SK-N-SH (cell line): Measurements from ENCODE around the gene BAHCC1. TPM values are rescaled to one million over a fixed set of nuclear protein-coding genes. Genes with fewer than 3 reads are reported as not detected.

Experiments used
- CTCF ChIA-PET: fragments of 300-600, 350-600 bp; formaldehyde crosslinking; extraction: SDS; loops from one replicate; lab custom pipeline; 2021; lab: Yijun Ruan, JAX
- POLR2A ChIA-PET: fragments of 350-600 bp; sonication (Branson Sonifier 250); formaldehyde crosslinking; extraction: SDS; loops from one replicate; lab custom pipeline; 2020; ENCODE audit warnings: antibody characterized with exemption, inconsistent platforms; lab: Yijun Ruan, JAX
- DNase-seq: peaks from one replicate; pipeline ENCODE4 v3.0.0; 2012
- H2AFZ ChIP-seq: fragments of 200-600 bp; sonication (generic); 2 replicates; pipeline ENCODE4 v1.8.1; 2016; ENCODE audit warnings: antibody characterized with exemption, mild to moderate bottlenecking, low read depth
- H3F3A ChIP-seq: fragments of 200-600 bp; sonication (generic); replicated peaks from 2 replicates; pipeline ENCODE3; 2016; ENCODE audit warnings: antibody characterized with exemption, mild to moderate bottlenecking; ENCODE audit not compliant: insufficient read depth
- H3K27ac ChIP-seq, 2 experiments: fragments of 200-500 bp in 1 of 2; fragments of 200-600 bp in 1 of 2; sonication (Bioruptor generic) in 1 of 2; sonication (generic), shearing (Covaris generic) in 1 of 2; 2 replicates each; pipeline versions ENCODE4 v1.5.1 to v1.6.1; 2014 to 2016; ENCODE audit warnings: low read depth in 2 of 2, inconsistent platforms in 1 of 2, low read length in 1 of 2, mild to moderate bottlenecking in 1 of 2, mixed read lengths in 1 of 2
- H3K27me3 ChIP-seq: fragments of 200-600 bp; sonication (generic), shearing (Covaris generic); 2 replicates; pipeline ENCODE4 v1.6.1; 2016; ENCODE audit warnings: mixed run types; ENCODE audit not compliant: insufficient read depth
- H3K36me3 ChIP-seq, 2 experiments: fragments of 200-500 bp in 1 of 2; fragments of 200-600 bp in 1 of 2; sonication (Bioruptor generic) in 1 of 2; sonication (generic) in 1 of 2; replicated peaks in 1 of 2; 2 replicates each; pipeline versions ENCODE3 to v1.5.1; 2014 to 2016; ENCODE audit warnings: low read length in 1 of 2, mild to moderate bottlenecking in 1 of 2; ENCODE audit not compliant: insufficient read depth in 2 of 2, control insufficient read depth in 1 of 2
- H3K4me1 ChIP-seq, 2 experiments: fragments of 200-500 bp in 1 of 2; fragments of 200-600 bp in 1 of 2; sonication (Bioruptor generic) in 1 of 2; sonication (generic), shearing (Covaris generic) in 1 of 2; 2 replicates each; pipeline versions ENCODE4 v1.5.1 to v1.6.1; 2014 to 2016; ENCODE audit warnings: low read depth in 1 of 2, low read length in 1 of 2, mixed run types in 1 of 2; ENCODE audit not compliant: insufficient read depth in 2 of 2, control insufficient read depth in 1 of 2
- H3K4me2 ChIP-seq: fragments of 200-600 bp; sonication (generic), shearing (Covaris generic); 2 replicates; pipeline ENCODE4 v1.6.1; 2017; ENCODE audit warnings: mixed run types
- H3K4me3 ChIP-seq, 2 experiments: fragments of 200-500 bp in 1 of 2; fragments of 200-600 bp in 1 of 2; sonication (Bioruptor generic) in 1 of 2; sonication (generic), shearing (Covaris generic) in 1 of 2; 2 replicates each; pipeline versions ENCODE4 v1.5.1 to v1.8.1; 2014 to 2016; ENCODE audit warnings: low read depth in 2 of 2, inconsistent platforms in 1 of 2, low read length in 1 of 2, mild to moderate bottlenecking in 1 of 2, mixed read lengths in 1 of 2, moderate library complexity in 1 of 2
- H3K79me2 ChIP-seq: fragments of 200-600 bp; sonication (generic); 2 replicates; pipeline ENCODE4 v1.8.1; 2017; ENCODE audit warnings: mild to moderate bottlenecking; ENCODE audit not compliant: insufficient read depth
- H3K9ac ChIP-seq: fragments of 200-600 bp; sonication (generic); 2 replicates; pipeline ENCODE4 v1.6.1; 2017; ENCODE audit warnings: mixed run types
- H3K9me2 ChIP-seq: fragments of 200-600 bp; sonication (generic); 2 replicates; pipeline ENCODE4 v1.6.1; 2017; ENCODE audit warnings: mixed run types
- H3K9me3 ChIP-seq: fragments of 200-600 bp; sonication (generic); 2 replicates; pipeline ENCODE4 v1.6.1; 2017; ENCODE audit warnings: mixed run types, mild to moderate bottlenecking, moderate library complexity
- H4K20me1 ChIP-seq: fragments of 200-600 bp; sonication (generic); 2 replicates; pipeline ENCODE4 v1.6.1; 2017; ENCODE audit warnings: mild to moderate bottlenecking, mixed run types; ENCODE audit not compliant: insufficient read depth
- ELF1 ChIP-seq: IDR thresholded peaks from 2 replicates; pipeline ENCODE4 v1.4.0; 2012
- FOXM1 ChIP-seq: IDR thresholded peaks from 2 replicates; pipeline ENCODE4 v1.4.0; 2012; ENCODE audit warnings: low read depth, mild to moderate bottlenecking
- MXI1 ChIP-seq: IDR thresholded peaks from 2 replicates; pipeline ENCODE4 v1.6.1; 2012; ENCODE audit warnings: mild to moderate bottlenecking, low read depth, low read length, improper control_type of control experiment
- RAD21 ChIP-seq: IDR thresholded peaks from 2 replicates; pipeline ENCODE4 v1.6.1; 2012; ENCODE audit warnings: mild to moderate bottlenecking, low read length
- RXRA ChIP-seq: IDR thresholded peaks from 2 replicates; pipeline ENCODE4 v1.4.0; 2012; ENCODE audit warnings: low read depth, mild to moderate bottlenecking, borderline replicate concordance
- TAF1 ChIP-seq: IDR thresholded peaks from 2 replicates; pipeline ENCODE4 v1.6.1; 2012; ENCODE audit warnings: low read depth, mild to moderate bottlenecking, low read length, moderate library complexity, borderline replicate concordance
- TEAD4 ChIP-seq: IDR thresholded peaks from 2 replicates; pipeline ENCODE4 v1.4.0; 2012; ENCODE audit warnings: mild to moderate bottlenecking, borderline replicate concordance; ENCODE audit not compliant: insufficient read depth
- WGBS: methylation state at CpG from one replicate; pipeline ENCODE4 v1.1.6; 2017; ENCODE audit warnings: low lambda C conversion rate; 5-methylcytosine and 5-hydroxymethylcytosine counted together
- polyA plus RNA-seq, 3 experiments: library from polyadenylated mRNA; depleted of rRNA; stranded (reverse); fragments of >200 nt; gene quantifications; 2 replicates each; pipeline ENCODE4 v1.2.3, GENCODE V29; 2012
- TF ChIP-seq, protein P1 (sequence below): IDR thresholded peaks from 2 replicates; pipeline ENCODE4 v1.4.0; 2012; ENCODE audit warnings: low read depth, borderline replicate concordance
- TF ChIP-seq, protein P2 (sequence below): fragments of 150-350 bp; IDR thresholded peaks from 2 replicates; pipeline ENCODE4 v1.6.1; 2017; ENCODE audit warnings: antibody characterized with exemption, low read length, low read depth, borderline replicate concordance

BAHCC1 gene
- polyA plus RNA-seq, 1 of the 3 experiments (the other 2 are of a cell fraction): 6.4 TPM

DNA sequence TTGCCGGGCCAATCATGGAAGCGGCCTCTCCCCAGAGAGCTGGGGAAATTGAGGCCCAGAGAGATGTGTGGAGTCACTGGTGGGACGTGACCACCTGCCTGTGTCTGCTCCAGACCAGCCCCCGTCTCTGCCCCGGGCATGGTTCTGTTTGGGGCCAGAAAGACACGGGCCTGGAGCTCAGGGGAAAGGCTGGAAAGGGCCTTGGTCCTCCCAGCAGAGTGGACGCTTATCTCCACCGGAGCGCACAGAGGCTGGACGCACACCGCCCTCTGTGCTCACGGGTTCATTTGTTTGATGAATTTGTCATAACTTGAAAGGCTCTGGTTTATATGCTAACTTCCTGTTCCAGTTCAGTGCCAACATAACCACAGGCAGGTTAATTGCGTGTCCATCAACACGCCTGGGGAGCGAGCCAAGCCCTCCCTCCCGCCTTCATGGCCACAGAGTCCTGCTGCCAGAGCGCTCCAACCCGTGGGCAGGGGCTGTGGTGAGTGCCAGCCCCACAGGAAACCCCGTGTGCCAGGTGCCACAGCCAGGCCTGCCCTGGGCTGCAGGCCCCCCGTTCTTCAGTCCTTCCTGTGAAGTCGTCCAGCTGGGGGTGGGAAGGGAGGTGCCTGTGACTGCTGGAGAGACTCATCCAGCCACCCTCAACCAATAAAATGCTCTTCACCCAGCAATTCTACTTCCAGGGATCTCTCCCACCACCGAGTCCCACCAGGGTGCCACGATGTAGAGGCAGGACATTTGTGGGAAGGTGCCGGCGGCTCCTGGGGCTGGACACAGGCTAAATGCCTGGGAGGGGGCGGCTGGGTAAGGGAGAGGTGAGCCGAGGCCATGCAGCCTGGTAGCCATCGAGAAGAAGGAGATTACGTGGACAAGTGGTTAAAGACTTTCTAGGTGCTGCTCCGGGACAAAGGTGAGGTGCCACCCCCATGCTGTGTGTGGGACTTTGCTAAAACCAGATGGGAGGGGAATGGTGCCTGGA is 29.4 kb upstream of the BAHCC1 start:
- no peaks in the 10 kb centered on the region for H3K9me3 ChIP-seq
- no peaks in the 10 kb centered on the region for H4K20me1 ChIP-seq
- H3K9ac ChIP-seq: no peak overlapping the region
- H3K9me2 ChIP-seq: no peaks in the 10 kb centered on the region
- DNase-seq: peak; percentile 63
- no peaks in the 10 kb centered on the region for H3F3A ChIP-seq
- no peak overlapping the region; a peak in 1 of 4 replicates for H3K27ac ChIP-seq
- ChIA-PET CTCF (interaction anchor here (0.7 to 1.6 kb wide), 6 partner anchors 11 to 236 kb away, joined by 3 to 8 read pairs (median 3); no protein-coding TSS in a partner anchor), POLR2A (no interaction called here)
- TF ChIP-seq, protein P1, sequence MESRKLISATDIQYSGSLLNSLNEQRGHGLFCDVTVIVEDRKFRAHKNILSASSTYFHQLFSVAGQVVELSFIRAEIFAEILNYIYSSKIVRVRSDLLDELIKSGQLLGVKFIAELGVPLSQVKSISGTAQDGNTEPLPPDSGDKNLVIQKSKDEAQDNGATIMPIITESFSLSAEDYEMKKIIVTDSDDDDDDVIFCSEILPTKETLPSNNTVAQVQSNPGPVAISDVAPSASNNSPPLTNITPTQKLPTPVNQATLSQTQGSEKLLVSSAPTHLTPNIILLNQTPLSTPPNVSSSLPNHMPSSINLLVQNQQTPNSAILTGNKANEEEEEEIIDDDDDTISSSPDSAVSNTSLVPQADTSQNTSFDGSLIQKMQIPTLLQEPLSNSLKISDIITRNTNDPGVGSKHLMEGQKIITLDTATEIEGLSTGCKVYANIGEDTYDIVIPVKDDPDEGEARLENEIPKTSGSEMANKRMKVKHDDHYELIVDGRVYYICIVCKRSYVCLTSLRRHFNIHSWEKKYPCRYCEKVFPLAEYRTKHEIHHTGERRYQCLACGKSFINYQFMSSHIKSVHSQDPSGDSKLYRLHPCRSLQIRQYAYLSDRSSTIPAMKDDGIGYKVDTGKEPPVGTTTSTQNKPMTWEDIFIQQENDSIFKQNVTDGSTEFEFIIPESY: no peak
- TF ChIP-seq, protein P2, sequence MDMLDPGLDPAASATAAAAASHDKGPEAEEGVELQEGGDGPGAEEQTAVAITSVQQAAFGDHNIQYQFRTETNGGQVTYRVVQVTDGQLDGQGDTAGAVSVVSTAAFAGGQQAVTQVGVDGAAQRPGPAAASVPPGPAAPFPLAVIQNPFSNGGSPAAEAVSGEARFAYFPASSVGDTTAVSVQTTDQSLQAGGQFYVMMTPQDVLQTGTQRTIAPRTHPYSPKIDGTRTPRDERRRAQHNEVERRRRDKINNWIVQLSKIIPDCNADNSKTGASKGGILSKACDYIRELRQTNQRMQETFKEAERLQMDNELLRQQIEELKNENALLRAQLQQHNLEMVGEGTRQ: no peak
- TF ChIP-seq MXI1 (no peak), RXRA (no peak), ELF1 (no peak)
- H3K79me2 ChIP-seq: no peaks in the 10 kb centered on the region
- WGBS: 70% methylated on average over 27 of the region's 30 CpGs
- no peaks in the 10 kb centered on the region for H3K36me3 ChIP-seq
- H2AFZ ChIP-seq: no peak overlapping the region
- H3K27me3 ChIP-seq: peaks cover 16% of the 10 kb centered on the region; the same call in 1 of the 2 replicates
- H3K4me1 ChIP-seq: peaks cover 0 to 12% of the 10 kb centered on the region in 2 experiments; a peak in 1 of 4 replicates
- no peak overlapping the region for H3K4me2 ChIP-seq
- no peak overlapping the region for H3K4me3 ChIP-seq

DNA sequence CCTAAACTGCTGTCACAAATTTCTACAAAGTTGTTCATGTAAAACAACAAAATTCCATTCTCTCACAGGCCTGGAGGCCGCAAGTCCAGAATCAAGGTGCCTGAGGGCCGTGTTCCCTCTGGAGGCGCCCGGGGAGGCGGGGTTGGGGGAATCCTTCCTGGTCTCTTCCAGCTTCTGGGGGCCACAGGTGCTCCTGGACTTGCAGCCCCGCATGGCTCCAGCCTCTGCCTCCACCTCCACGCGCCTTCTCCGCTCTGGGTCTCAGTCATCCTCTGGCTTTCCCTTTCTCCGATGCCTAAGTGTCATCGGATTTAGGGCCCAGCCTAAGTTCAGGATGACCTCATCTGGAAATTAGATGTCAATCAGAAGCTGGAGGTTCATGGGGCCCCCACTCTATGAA is 28.6 kb upstream of the BAHCC1 start:
- Histone ChIP-seq H3K9me2 (no peaks in the 10 kb centered on the region), H2AFZ (no peak overlapping the region), H3K4me1 (peaks cover 0 to 12% of the 10 kb centered on the region in 2 experiments; a peak in 1 of 4 replicates), H3K4me3 (no peak overlapping the region), H3K27me3 (peaks cover 16% of the 10 kb centered on the region; the same call in 1 of the 2 replicates), H4K20me1 (no peaks in the 10 kb centered on the region), H3K9me3 (no peaks in the 10 kb centered on the region), H3K79me2 (no peaks in the 10 kb centered on the region), H3F3A (peaks cover 4% of the 10 kb centered on the region), H3K9ac (no peak overlapping the region), H3K27ac (no peak overlapping the region), H3K36me3 (no peaks in the 10 kb centered on the region)
- ChIA-PET CTCF (interaction anchor here (0.8 kb wide), 1 partner anchor 118 kb away, joined by 3 read pairs; no protein-coding TSS in a partner anchor), POLR2A (no interaction called here)
- 90% methylated on average over 11 of the region's 11 CpGs for WGBS
- TF ChIP-seq TEAD4: no peak
- TF ChIP-seq RAD21: no peak
- TF ChIP-seq FOXM1: no peak
- TF ChIP-seq, protein P2: no peak
- no peak for TF ChIP-seq TAF1
- TF ChIP-seq, all 33 proteins: peak for 0
- no peak for DNase-seq
- H3K4me2 ChIP-seq: no peak overlapping the region
